HL-60 (cell line): Measurements from ENCODE around the gene SOAT2.
A peak's percentile ranks its signal among the peaks of the same experiment; 100 is the strongest.

Source experiments
- DNase-seq, 2 experiments: peaks; one replicate each; pipeline ENCODE4 v3.0.0-alpha.2; 2010 to 2020; ENCODE audit warnings: low read depth in 1 of 2, low spot score in 1 of 2
- H3K27ac ChIP-seq: fragments of 250-450 bp; sonication (Bioruptor Pico); replicated peaks from 2 replicates; pipeline ENCODE4 v1.5.1; 2020; ENCODE audit warnings: mild to moderate bottlenecking, moderate library complexity
- H3K27me3 ChIP-seq: fragments of 250-450 bp; sonication (Bioruptor Pico); 2 replicates; pipeline ENCODE4 v1.5.1; 2021; ENCODE audit warnings: mild to moderate bottlenecking, moderate library complexity; ENCODE audit not compliant: insufficient read depth, poor library complexity, severe bottlenecking
- H3K4me3 ChIP-seq: replicated peaks from 2 replicates; pipeline ENCODE4 v1.5.1; 2011; ENCODE audit warnings: mild to moderate bottlenecking, control low read depth, low read length; ENCODE audit not compliant: insufficient read depth
- GABPA ChIP-seq: IDR thresholded peaks from 2 replicates; pipeline ENCODE4 v1.6.1; 2012; ENCODE audit warnings: low read depth
- POLR2AphosphoS5 ChIP-seq: IDR thresholded peaks from 2 replicates; pipeline ENCODE4 v1.6.1; 2012; ENCODE audit warnings: low read depth
- SPI1 ChIP-seq: IDR thresholded peaks from 2 replicates; pipeline ENCODE4 v1.6.1; 2012; ENCODE audit warnings: low read depth, mild to moderate bottlenecking, borderline replicate concordance
- TF ChIP-seq, protein P1 (sequence below): IDR thresholded peaks from one replicate; pipeline ENCODE4 v1.5.1; 2011; ENCODE audit warnings: low read length, control low read depth, inconsistent platforms; ENCODE audit not compliant: insufficient read depth
- TF ChIP-seq, protein P2 (sequence below): IDR thresholded peaks from 2 replicates; pipeline ENCODE4 v1.6.1; 2012; ENCODE audit warnings: low read depth; ENCODE audit not compliant: insufficient replicate concordance

SOAT2 gene

DNA sequence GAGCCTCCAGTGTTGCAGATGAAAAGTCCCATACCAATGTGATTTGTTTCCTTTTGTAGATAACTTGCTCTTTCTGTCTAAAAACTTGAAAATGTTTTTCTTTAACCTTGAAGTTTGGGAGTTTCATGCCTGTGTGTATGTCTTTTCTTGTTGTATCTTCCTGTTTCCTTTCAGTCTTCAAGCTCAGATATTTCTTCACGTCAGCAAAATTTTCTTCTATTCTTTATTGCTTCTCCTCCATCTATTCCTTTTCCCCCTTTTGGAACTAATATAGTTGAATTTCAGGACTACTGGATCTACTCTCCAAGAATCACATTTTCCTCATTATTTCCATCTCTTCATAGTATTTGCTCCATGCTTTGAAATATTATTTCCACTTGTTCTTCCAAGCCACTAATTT lies 23.9 kb downstream of the SOAT2 start:
- Histone ChIP-seq H3K27ac (no peak overlapping the region), H3K4me3 (no peak overlapping the region), H3K27me3 (no peaks in the 10 kb centered on the region)
- TF ChIP-seq, protein P1, sequence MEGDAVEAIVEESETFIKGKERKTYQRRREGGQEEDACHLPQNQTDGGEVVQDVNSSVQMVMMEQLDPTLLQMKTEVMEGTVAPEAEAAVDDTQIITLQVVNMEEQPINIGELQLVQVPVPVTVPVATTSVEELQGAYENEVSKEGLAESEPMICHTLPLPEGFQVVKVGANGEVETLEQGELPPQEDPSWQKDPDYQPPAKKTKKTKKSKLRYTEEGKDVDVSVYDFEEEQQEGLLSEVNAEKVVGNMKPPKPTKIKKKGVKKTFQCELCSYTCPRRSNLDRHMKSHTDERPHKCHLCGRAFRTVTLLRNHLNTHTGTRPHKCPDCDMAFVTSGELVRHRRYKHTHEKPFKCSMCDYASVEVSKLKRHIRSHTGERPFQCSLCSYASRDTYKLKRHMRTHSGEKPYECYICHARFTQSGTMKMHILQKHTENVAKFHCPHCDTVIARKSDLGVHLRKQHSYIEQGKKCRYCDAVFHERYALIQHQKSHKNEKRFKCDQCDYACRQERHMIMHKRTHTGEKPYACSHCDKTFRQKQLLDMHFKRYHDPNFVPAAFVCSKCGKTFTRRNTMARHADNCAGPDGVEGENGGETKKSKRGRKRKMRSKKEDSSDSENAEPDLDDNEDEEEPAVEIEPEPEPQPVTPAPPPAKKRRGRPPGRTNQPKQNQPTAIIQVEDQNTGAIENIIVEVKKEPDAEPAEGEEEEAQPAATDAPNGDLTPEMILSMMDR: no peak
- TF ChIP-seq SPI1 (no peak), POLR2AphosphoS5 (no peak), GABPA (no peak)
- TF ChIP-seq, protein P2, sequence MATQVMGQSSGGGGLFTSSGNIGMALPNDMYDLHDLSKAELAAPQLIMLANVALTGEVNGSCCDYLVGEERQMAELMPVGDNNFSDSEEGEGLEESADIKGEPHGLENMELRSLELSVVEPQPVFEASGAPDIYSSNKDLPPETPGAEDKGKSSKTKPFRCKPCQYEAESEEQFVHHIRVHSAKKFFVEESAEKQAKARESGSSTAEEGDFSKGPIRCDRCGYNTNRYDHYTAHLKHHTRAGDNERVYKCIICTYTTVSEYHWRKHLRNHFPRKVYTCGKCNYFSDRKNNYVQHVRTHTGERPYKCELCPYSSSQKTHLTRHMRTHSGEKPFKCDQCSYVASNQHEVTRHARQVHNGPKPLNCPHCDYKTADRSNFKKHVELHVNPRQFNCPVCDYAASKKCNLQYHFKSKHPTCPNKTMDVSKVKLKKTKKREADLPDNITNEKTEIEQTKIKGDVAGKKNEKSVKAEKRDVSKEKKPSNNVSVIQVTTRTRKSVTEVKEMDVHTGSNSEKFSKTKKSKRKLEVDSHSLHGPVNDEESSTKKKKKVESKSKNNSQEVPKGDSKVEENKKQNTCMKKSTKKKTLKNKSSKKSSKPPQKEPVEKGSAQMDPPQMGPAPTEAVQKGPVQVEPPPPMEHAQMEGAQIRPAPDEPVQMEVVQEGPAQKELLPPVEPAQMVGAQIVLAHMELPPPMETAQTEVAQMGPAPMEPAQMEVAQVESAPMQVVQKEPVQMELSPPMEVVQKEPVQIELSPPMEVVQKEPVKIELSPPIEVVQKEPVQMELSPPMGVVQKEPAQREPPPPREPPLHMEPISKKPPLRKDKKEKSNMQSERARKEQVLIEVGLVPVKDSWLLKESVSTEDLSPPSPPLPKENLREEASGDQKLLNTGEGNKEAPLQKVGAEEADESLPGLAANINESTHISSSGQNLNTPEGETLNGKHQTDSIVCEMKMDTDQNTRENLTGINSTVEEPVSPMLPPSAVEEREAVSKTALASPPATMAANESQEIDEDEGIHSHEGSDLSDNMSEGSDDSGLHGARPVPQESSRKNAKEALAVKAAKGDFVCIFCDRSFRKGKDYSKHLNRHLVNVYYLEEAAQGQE: no peak
- DNase-seq: no peak

DNA sequence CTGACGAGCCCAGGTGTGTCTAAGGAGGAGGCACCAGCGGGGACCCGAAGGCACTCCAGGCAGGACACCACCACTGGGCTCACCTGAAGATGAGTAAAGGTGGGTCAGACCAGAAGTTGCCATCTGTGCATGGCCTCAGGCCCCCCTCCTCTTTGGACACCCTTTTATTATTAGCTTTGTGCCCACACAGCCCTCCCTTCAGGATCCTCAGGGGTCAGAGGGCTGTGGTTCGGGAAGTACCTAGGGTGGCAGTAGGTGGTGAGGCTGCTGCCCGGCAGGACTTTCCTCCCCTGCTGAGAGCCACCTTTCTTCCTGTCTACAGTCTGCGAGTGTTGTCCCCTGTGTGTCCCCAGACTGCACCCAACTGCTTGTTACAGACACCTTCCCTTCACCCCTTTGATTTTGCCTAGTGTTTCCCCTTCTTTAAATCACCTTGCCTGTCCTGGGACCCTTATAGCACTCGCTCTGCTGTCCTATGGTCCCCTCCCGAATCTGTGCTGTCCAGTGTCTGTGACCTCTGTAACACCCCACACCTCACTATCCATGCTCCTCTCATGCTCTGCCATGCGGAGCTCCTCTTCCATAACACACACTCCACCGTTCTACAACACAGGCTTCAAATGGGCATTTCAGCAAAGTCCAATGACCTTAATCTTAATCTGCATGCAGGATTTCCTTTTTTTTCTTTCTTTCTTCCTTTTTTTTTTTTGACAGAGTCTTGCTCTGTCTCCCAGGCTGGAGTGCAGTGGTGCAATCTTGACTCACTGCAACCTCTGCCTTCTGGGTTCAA lies 25.7 kb downstream of the SOAT2 start:
- H3K4me3 ChIP-seq: no peak overlapping the region
- no peak overlapping the region for H3K27ac ChIP-seq
- TF ChIP-seq GABPA (no peak), SPI1 (peak; percentile 34; the same call in 1 of the 2 replicates)
- DNase-seq: peak in 1 of 2 experiments; percentile 77
- no peaks in the 10 kb centered on the region for H3K27me3 ChIP-seq

DNA sequence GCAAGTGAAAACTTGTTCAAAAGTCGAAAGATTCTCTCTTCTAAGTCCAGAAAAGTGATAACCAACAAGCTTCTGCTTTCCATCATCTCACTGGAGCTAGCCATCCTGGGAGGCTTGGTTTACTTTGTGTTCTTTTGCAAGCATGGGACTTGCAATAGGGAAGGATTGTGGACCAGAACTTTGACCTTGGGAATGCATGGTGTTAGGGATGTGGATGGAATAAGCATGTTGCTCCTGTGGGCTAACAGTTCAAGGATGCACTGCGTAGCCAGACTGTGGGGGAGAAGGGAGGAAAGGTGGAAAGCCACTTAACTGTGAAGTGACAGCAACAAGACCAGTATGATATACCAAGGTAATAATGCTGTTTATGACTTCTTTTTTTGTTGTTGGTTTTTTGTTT lies 28.6 kb downstream of the SOAT2 start:
- Histone ChIP-seq H3K27ac (no peak overlapping the region), H3K27me3 (no peaks in the 10 kb centered on the region), H3K4me3 (no peak overlapping the region)
- TF ChIP-seq POLR2AphosphoS5 (no peak), GABPA (no peak), SPI1 (no peak)
- TF ChIP-seq, protein P2: no peak
- DNase-seq: no peak

DNA sequence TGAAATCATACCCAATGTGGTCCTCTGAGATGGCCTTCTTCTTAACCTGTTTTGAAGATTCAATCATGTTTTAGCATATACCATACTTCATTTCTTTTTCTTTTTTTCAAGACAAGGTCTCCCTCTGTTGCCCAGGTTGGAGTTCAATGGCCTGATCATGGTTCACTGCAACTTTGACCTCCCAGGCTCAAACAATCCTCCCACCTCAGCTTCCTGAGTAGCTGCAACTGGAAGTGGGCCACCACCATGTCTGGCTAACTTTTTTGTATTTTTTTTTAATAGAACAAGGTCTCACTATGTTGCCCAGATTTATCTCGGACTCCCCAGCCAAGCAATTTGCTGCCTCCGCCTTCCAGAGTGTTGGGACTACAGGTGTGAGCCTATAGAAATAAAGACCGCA lies 30.4 kb downstream of the SOAT2 start:
- no peak for DNase-seq
- no peak overlapping the region for H3K27ac ChIP-seq
- TF ChIP-seq GABPA: no peak
- no peak for TF ChIP-seq SPI1
- TF ChIP-seq, protein P2: no peak
- TF ChIP-seq, protein P1: no peak
- no peak for TF ChIP-seq POLR2AphosphoS5
- no peak overlapping the region for H3K4me3 ChIP-seq
- no peaks in the 10 kb centered on the region for H3K27me3 ChIP-seq
